Fibroblast of lung (primary cell): Measurements from ENCODE around the gene ATP1B1. TPM values are rescaled to one million over a fixed set of nuclear protein-coding genes. Genes with fewer than 3 reads are reported as not detected.
"Not testable (repeated sequence)": the region's sequence is repeated elsewhere in the genome, so short reads cannot be mapped to it uniquely, and the experiment has no call there.

Experiments
- DNase-seq, 2 donors: peaks; one replicate each; pipeline versions ENCODE4 v3.0.0 to v3.0.0-alpha.2; 2010; ENCODE audit warnings: low read depth in 2 of 2
- H2AFZ ChIP-seq: 2 replicates; pipeline ENCODE4 v1.5.1; 2012; ENCODE audit warnings: low read length, control low read depth, inconsistent platforms
- H3K27ac ChIP-seq: 2 replicates; pipeline ENCODE4 v1.5.1; 2011; ENCODE audit warnings: low read length, control low read depth; ENCODE audit not compliant: insufficient read depth
- H3K27me3 ChIP-seq: 2 replicates; pipeline ENCODE4 v1.5.1; 2011; ENCODE audit warnings: mild to moderate bottlenecking, low read length; ENCODE audit not compliant: control insufficient read depth, insufficient read depth
- H3K36me3 ChIP-seq: 2 replicates; pipeline ENCODE4 v1.5.1; 2011; ENCODE audit warnings: low read length; ENCODE audit not compliant: control insufficient read depth, insufficient read depth
- H3K4me1 ChIP-seq: 2 replicates; pipeline ENCODE4 v1.5.1; 2011; ENCODE audit warnings: low read length; ENCODE audit not compliant: control insufficient read depth, insufficient read depth; ENCODE audit errors: extremely low read depth
- H3K4me2 ChIP-seq: 2 replicates; pipeline ENCODE4 v1.5.1; 2011; ENCODE audit warnings: low read length, control low read depth; ENCODE audit not compliant: insufficient read depth; ENCODE audit errors: extremely low read depth
- H3K4me3 ChIP-seq, 4 experiments: fragments of 200-600 bp in 1 of 4; sonication (generic) in 1 of 4; replicated peaks in 1 of 4; 2 replicates each; pipeline ENCODE4 v1.5.1; 2011 to 2016; ENCODE audit warnings: low read length in 4 of 4, low read depth in 3 of 4, mild to moderate bottlenecking in 3 of 4, control low read depth in 2 of 4, inconsistent platforms in 1 of 4, mixed read lengths in 1 of 4; ENCODE audit not compliant: insufficient read depth in 1 of 4; ENCODE audit errors: control extremely low read depth in 1 of 4
- H3K79me2 ChIP-seq: 2 replicates; pipeline ENCODE4 v1.5.1; 2012; ENCODE audit warnings: mild to moderate bottlenecking, low read length, inconsistent platforms; ENCODE audit not compliant: control insufficient read depth, insufficient read depth
- H3K9ac ChIP-seq: 2 replicates; pipeline ENCODE4 v1.5.1; 2011; ENCODE audit warnings: mild to moderate bottlenecking, low read length, control low read depth; ENCODE audit not compliant: insufficient read depth
- H3K9me3 ChIP-seq: 2 replicates; pipeline ENCODE4 v1.5.1; 2012; ENCODE audit warnings: low read depth, low read length; ENCODE audit not compliant: control insufficient read depth, insufficient read depth
- H4K20me1 ChIP-seq: 2 replicates; pipeline ENCODE4 v1.5.1; 2011; ENCODE audit warnings: low read length; ENCODE audit not compliant: control insufficient read depth, insufficient read depth; ENCODE audit errors: extremely low read depth
- EZH2 ChIP-seq: IDR thresholded peaks from 2 replicates; pipeline ENCODE4 v1.5.1; 2012; ENCODE audit warnings: low read length, control low read depth, mild to moderate bottlenecking; ENCODE audit errors: missing control alignments
- polyA plus RNA-seq, 2 donors: library from polyadenylated mRNA; depleted of rRNA in 1 of 2; stranded (reverse) in 1 of 2; unstranded in 1 of 2; fragments of >200 nt; gene quantifications; 2 replicates each; pipeline ENCODE4 v1.2.1, GENCODE V29; 2011 to 2012; ENCODE audit warnings: missing spikeins in 1 of 2
- total RNA-seq: library from RNA; depleted of rRNA; stranded (reverse); fragments of >200 nt; gene quantifications from 2 replicates; pipeline ENCODE4 v1.2.1, GENCODE V29; 2014
- TF ChIP-seq, protein P1 (sequence below), 2 donors: IDR thresholded peaks in 1 of 2; conservative IDR thresholded peaks in 1 of 2; 1 replicate in 1 of 2; 2 replicates in 1 of 2; pipeline ENCODE4 v1.5.1; 2011 to 2012; ENCODE audit warnings: low read length in 2 of 2, control low read depth in 1 of 2, inconsistent platforms in 1 of 2, low read depth in 1 of 2, mild to moderate bottlenecking in 1 of 2

Gene ATP1B1
- total and polyA plus RNA-seq, 2 donors (not counting 1 experiment from before 2014, with no cell fraction given), result 21.1 to 37.9 TPM

DNA sequence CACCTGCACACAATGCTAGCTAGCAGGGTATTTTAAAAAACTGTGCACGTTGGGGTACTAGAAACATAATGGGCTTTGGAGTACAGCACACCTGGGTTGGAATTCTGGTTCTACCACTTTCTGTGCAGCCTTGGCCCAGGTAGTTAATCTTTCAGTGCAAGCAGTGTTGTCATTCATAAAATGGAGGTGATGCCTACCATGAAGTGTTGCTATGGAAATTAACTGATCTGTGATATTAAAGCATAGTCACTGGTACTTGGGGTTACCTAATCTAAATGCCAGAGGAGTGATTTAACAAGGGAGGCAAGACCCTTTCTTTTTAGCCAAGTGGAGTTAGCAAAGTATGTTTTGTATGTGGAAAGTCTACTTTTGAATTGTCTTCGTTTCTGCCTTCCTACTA lies 18.0 kb downstream of the ATP1B1 start:
- Histone ChIP-seq H3K4me2 (no peak overlapping the region), H3K27me3 (no peaks in the 10 kb centered on the region), H3K4me1 (peaks cover 7% of the 10 kb centered on the region), H3K36me3 (no peaks in the 10 kb centered on the region), H3K9me3 (no peaks in the 10 kb centered on the region), H3K27ac (no peak overlapping the region), H3K4me3 (no peak overlapping the region), H3K9ac (no peak overlapping the region), H2AFZ (no peak overlapping the region), H3K79me2 (peaks cover 10% of the 10 kb centered on the region), H4K20me1 (no peaks in the 10 kb centered on the region)
- no peak for TF ChIP-seq EZH2
- TF ChIP-seq, protein P1, sequence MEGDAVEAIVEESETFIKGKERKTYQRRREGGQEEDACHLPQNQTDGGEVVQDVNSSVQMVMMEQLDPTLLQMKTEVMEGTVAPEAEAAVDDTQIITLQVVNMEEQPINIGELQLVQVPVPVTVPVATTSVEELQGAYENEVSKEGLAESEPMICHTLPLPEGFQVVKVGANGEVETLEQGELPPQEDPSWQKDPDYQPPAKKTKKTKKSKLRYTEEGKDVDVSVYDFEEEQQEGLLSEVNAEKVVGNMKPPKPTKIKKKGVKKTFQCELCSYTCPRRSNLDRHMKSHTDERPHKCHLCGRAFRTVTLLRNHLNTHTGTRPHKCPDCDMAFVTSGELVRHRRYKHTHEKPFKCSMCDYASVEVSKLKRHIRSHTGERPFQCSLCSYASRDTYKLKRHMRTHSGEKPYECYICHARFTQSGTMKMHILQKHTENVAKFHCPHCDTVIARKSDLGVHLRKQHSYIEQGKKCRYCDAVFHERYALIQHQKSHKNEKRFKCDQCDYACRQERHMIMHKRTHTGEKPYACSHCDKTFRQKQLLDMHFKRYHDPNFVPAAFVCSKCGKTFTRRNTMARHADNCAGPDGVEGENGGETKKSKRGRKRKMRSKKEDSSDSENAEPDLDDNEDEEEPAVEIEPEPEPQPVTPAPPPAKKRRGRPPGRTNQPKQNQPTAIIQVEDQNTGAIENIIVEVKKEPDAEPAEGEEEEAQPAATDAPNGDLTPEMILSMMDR (conservative IDR thresholded peaks at IDR 0.05 in 1 of 2, IDR thresholded peaks at IDR 0.05 in 1 of 2; ENCODE audit: low read depth in 1 of 2, low read length in 2 of 2), result no peak
- DNase-seq, result no peak

DNA sequence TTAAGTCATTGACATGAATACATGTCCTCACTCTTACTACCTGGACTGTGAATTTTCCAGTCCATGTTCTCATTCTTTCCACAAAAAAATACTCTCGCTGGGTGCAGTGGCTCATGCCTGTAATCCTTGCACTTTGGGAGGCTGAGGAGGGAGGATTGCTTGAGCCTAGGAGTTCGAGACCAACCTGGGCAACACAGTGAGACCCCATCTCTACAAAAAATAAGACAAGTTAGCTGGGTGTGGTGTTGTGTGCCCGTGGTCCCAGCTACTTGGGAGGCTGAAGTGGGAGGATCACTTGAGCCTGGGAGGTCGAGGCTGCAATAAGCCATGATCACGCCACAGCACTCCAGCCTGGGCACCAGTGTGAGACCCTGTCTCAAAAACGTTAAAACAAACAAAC lies 19.1 kb downstream of the ATP1B1 start:
- not testable (repeated sequence) for H2AFZ ChIP-seq, H3K9me3 ChIP-seq, H3K4me2 ChIP-seq, DNase-seq, H3K9ac ChIP-seq, H4K20me1 ChIP-seq, H3K36me3 ChIP-seq, H3K27me3 ChIP-seq, H3K27ac ChIP-seq, H3K4me1 ChIP-seq, H3K4me3 ChIP-seq, H3K79me2 ChIP-seq

DNA sequence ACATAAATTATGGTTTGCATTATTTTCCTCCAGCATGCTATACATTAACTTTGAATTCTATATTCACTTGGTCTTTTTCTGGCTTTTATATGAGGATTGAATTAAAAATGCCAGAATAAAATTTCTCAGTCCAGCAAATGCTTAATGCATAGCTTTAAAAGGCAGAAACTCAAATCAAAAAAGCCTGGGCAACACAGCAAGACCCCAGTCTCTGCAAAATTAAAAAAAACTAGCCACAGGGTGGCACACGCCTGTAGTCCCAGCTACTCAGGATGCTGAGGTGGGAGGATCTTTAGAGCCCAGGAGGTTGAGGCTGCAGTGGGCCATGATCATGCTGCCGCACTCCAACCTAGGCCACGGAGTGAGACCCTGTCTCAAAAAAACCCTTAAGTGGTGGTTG lies 19.8 kb downstream of the ATP1B1 start:
- H2AFZ ChIP-seq, result no peak overlapping the region
- H3K36me3 ChIP-seq, result peaks cover 3% of the 10 kb centered on the region
- TF ChIP-seq, protein P1 (conservative IDR thresholded peaks at IDR 0.05 in 1 of 2, IDR thresholded peaks at IDR 0.05 in 1 of 2; ENCODE audit: low read depth in 1 of 2, low read length in 2 of 2), result no peak
- no peak for TF ChIP-seq EZH2

More for the DNA sequence above, 19.8 kb downstream of the ATP1B1 start:
- H3K4me1 ChIP-seq, result no peaks in the 10 kb centered on the region
- DNase-seq, result no peak
- no peaks in the 10 kb centered on the region for H4K20me1 ChIP-seq
- peaks cover 7% of the 10 kb centered on the region for H3K79me2 ChIP-seq
- no peak overlapping the region for H3K27ac ChIP-seq
- no peaks in the 10 kb centered on the region for H3K27me3 ChIP-seq
- H3K9me3 ChIP-seq, result no peaks in the 10 kb centered on the region
- no peak overlapping the region for H3K4me3 ChIP-seq
- no peak overlapping the region for H3K9ac ChIP-seq
- no peak overlapping the region for H3K4me2 ChIP-seq
